RPMI7951 (cell line): ENCODE data around the gene CALB2. TPM values are rescaled to one million over a fixed set of nuclear protein-coding genes. Genes with fewer than 3 reads are reported as not detected.
"Not testable (repeated sequence)": the region's sequence is repeated elsewhere in the genome, so short reads cannot be mapped to it uniquely, and the experiment has no call there.

Experiments
- DNase-seq: peaks from one replicate; pipeline ENCODE4 v3.0.0-alpha.2; 2012; ENCODE audit warnings: low read depth
- total RNA-seq: library from RNA; depleted of rRNA; stranded (reverse); fragments of >200 nt; shearing (Covaris generic); gene quantifications from 2 replicates; pipeline ENCODE4 v1.2.3, GENCODE V29; 2014

Gene CALB2
- total RNA-seq, 1 experiment from 2014 or later = 3.2 TPM

DNA sequence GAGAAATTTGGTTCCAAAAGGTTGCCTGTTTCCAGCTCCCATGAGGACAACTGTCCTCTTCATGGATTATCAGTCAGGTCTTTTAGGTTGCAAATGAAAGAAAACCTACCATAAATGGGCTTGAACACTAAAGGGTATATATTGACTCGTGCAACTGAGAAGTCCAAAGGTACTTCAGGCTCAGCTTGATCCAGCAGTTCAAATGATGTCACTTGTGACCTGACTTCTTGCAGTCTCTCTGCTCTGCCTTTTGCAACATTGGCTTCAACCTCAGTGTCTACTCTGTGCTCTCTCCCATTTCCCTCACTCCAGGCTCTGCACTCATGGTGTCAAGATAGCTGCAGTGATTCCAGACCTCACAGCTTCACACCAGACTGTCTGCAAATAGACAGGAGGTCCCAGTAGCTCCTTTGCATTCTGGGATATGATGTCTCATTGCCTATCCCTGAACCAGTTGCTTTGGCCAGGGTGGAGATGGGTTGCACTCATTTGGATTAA is 5.5 kb upstream of the CALB2 start:
- no peak for DNase-seq

DNA sequence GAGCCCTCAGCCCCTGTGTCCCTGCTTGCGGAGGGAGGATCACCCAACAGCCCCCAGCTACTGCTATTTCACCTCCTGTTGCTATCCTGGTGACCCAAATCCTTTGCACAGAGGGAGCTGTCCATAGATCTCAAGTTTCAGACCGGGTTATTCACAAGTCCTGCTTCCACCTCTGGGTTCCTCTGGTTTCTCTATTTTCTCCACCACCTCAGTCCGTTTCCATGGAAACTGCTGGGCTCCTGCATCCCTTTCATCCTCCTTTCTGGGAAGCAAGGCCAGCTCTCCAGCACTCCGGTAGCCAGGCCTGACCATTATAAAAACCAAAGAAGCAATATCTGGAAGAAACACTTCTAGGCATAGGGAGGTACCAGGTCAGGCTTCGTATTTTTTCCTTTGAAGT is 4.8 kb upstream of the CALB2 start:
- DNase-seq = no peak

DNA sequence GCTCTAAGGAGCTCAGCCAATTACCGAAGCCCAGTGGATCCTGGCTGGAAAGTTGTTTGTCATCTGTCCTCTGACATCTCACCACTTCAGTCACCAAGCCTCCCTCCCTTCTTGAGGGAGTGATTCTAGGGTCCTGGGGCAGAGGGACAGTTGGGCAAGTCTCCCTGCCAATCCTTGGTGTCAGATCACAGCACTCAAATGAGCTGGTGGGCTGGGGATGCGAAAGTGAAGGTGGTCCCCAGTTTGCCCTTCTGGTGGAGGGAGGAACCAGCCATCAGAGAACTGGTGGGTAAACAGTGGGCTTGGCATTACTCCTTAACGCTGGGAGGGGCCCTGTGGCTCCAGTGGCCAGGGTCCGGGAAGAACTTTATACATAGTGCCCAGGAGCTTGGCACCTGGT is 4.4 kb upstream of the CALB2 start:
- DNase-seq = no peak

DNA sequence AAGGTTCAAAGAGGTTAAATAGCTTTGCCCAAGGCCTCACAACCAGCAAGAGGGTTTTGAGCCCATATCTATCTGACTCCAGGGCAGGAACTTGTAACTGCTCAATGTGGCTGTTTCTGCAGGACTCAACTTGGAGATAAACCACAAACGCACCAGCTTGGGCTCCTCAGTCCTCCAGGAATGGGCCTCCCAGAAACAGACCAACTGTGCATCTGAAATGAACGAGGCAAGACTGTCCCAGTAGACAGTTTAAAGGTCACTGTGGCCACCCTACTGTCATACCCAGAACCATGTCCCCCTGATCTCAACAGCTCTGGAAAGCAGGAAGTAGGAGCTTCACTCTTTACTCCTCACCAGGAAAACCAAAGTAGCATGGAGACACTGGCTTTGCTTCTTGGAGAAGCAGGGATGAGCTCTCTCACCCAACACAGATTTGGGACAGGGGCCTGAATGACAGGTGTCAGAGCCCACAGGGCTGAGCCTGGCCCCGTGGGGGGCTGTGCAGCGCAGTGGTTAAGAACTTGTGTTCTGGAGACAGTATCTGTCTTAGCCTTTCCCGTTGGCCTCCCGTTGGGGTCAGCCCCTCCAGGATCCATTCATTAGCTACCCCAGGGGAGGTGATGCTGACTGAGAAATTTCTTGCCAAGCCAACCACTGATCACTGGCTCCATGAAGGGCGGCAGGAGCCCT is 2.3 kb upstream of the CALB2 start:
- DNase-seq = no peak

DNA sequence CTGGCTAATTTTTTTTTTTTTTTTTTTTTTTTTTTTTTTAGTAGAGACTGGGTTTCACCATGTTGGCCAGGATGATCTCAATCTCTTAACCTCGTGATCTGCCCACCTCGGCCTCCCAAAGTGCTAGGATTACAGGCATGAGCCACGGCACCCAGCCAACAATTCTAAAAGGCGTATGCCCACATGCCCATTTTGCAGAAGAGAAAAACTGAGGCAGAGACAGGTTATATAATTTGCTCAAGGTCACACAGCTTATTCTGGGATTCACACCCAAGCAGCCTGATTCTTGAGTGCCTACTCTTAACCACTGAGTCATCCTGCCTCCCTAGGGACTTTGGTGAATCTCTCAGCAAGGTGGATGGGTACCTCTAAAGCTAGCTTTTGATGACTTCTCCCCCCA is 1.6 kb upstream of the CALB2 start:
- not testable (repeated sequence) for DNase-seq

DNA sequence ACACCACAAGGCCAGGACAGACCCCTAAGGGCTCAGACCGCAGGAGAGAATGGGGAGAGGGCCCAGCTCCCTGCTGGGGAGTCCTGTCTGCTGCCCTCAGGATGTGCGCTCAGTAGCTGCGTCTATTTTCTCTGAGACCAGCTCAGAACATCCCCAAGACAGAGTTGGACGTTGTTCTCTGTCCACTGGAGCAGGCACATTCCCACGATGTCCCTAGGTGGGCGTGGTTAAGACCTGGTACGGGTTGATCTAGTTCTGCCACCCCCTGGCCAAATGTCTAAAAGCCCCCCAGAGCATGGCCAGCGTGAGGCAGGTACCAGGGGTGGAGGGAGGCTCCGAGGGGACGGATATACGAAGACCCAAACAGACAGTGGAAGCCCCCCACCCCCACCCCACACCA is 842 bp upstream of the CALB2 start:
- peak; percentile 28 for DNase-seq

DNA sequence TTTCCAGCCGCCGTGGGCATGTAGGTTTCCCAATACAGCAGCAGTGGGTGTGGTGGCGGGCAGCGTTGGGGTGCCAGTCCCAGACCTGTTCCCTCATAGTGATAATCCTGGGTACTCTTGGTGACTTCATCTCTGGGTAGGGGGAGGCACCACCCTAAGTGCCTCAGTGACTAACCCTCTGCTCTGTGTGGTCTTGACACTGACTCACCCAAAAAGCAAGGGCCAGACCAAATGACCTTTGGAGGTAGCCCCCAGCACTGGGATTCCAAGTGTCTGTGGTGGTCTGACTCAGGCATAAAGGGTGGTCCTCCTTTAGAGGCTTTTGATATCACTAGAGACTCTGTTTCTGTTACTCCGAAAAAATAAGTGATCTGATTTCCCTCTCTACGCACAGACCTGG is 908 bp downstream of the CALB2 start:
- DNase-seq = no peak

DNA sequence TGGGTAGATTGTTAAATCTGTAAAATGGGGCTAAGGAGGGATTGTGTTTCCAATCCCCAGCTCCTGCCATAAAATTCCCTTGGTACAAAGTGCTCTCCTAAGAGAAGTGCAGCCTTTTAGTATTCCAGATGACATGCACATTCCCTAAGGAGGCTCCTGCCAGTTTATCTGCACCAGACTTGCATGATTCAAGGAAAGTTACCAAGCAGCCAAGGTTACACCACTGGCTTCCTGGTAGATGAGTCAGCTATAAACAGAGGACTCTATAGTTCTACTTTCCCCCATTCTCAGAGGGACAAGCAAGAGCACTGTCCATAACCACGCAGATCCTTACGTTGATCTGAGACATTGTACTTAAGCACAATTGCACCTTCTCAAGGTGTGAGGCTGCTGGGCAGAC is 1.9 kb downstream of the CALB2 start:
- peak; percentile 90 for DNase-seq

DNA sequence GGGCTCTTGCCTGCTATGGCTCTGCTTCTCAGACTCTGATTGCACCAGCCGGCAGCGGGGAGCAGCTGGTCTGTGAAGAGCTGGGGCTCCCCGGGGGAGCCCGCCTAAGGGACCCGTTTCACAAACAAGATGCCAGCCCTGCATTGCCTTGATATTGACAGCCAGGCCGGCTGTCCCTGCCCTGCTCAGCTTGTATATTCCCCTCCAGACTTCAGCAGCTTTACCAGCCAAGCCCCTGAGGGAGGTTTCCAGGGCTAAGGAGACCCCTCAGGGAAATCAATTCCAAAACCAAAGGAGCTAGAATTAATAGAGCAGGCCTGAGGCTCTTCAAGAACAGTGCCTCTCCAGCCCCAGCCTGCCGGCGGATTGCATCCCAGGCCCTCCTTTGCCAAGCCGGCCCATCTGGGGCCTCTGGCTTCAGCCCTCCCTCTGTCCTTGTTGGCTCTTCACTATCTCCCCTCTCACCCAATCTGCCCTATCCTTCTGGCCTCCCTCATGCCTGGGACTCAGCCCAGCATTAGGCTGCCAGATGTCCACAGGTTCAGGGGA is 5.7 kb downstream of the CALB2 start:
- DNase-seq = no peak

DNA sequence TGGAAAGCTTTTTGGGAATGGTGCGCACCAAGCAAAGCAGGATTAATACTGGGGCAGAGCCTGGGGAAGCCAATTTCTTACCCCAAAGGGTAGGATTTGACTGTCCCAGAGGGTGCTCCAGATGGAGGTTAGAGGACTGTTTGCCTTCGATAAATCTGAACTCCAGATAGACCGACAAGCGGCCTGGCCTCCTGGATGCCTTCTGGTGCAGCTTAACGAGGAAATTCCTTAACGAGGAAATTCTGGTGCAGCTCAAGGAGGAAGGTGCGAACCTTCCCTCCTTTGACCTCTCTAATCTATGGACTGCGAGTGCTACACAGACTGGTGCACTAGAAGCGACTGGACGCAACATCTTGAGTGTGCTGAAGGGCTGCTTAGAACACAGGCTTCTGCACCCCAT is 6.5 kb downstream of the CALB2 start:
- DNase-seq = no peak

DNA sequence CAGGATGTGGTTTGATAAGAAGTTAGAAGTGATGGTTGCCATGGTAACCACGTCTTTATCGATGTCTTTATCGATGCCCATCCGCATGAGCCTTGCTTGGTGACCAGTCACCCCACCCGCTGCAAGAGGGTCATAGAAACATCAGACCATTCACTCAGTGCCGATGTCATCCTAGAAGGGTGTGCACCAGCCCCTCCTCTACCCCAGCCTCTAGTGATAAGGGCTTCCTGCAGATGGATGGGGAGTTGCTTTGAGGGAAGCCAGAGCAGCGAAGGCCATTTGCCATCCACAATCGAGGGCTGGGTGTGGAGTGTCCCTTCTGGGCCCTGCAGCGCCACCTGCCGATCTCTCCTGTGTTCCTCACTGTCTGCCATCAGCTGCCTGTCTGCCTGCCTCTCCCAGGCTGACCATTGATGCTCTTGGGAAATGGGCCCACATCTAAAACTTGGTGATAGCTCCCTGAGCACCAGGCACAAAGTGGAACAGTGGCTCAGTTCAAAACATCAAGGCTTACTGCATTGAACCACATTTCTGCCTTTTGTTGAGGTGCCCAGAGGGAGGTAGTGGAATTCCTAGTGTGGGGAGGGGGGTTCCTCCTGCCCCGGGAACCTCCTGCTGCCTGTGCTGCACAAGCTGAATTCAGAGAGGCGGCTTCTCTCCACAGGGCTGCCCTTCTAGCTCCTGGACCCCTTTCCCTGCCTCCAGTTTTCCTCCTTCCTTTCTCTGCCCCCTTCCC is 8.9 kb downstream of the CALB2 start:
- peak; percentile 52 for DNase-seq

DNA sequence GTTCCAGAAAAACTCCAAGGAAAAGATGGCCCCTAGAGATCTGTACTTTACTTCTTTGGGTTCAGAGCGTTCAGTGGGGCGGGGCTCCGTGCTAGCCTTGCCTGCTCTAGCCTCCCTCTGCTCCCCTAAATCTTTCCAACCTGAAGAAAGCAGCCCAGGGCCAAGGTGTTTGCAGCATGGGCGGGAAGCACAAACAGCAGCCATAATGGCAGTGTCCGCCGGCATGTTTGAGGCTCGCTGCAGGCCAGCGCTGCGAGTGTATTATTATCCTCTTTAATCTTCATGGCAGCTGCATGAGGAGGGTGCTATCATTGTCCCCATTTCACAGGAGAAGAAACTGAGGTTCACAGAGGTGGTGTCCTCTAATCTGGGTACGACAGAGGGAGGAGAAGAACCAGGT is 10.4 kb downstream of the CALB2 start:
- DNase-seq = no peak

DNA sequence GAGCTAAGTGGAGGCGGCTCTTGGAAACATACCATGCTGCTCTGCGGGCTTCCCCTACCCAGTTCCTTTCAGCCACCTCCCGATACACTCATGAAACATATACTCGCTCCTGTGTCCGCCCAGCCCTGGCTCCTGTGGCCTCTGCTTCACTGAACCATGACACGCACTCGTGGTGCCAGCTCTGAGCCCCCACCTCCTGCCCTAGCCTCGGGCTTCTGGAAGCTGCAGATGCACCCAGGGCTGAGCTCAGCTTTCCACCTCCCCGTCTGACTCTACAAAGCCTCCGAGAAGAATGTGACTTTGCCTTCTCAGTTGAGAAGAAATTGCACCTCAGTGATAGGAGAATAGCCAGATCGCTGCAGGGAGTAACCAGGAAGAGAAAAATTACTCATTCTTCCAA is 11.0 kb downstream of the CALB2 start:
- peak; percentile 9 for DNase-seq

DNA sequence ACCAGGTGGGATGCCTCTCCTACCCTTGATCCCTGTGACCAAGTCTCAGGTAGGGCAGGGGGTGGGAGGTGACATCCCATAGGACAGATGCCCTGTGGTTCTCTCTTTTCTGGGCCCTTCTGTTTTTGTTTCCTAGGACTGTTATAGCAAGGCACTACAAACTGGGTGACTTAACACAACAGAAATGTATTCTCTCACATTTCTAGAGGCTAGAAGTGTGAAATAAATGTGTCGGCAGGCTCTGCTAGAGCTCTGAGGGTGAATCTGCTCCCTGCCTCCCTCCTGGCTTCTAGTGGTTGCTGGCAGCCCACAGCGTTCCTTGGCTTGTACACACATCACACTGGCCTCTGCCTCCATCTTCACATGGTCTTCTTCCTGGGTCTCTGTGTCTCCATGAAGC is 12.7 kb downstream of the CALB2 start:
- DNase-seq = no peak

DNA sequence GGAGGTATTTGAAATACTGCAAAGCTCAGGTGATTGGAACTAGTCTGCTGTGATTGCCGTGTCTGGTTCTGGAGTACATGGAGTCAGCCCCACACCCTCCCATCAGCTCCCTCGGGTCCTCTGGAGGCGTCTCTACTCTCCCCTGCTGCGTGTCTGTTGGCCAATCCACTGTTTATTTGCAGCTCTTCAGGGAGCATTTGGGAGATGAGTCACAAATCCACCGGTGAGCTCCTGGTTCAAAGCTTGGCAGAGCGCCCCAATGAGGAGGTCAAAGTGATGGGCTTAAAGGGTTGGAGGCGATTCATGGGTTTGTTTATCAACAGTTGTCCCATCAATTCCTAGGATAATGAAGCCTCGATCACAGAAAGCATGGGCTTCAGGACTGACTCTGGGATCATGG is 14.6 kb downstream of the CALB2 start:
- peak; percentile 59 for DNase-seq

DNA sequence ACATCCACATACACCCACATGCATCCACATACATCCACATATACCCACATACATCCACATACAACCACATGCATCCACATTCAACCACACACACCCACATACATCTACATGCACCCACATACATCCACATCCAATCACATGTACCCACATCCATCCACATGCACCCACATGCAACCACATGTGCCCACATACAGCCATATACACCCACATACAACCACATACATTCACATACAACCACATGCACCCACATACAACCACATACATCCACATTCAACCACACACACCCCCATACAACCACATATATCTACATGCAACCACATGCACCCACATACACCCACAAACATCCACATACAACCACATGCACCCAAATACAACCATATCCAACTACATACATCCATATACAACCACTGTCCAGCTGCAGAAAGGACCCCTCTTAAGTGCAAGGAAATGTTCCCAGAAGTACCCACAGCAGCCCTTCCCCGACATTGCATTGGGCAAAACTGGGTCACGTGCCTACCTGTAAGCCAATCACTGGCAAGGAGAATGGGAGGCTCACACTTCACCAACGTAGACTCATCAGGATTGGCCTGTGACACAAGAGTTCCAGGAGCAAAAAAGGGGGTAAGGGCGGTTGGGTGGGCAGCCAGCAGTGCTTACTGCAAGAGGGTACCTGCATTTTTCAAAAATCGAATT is 18.1 kb downstream of the CALB2 start:
- no peak for DNase-seq

DNA sequence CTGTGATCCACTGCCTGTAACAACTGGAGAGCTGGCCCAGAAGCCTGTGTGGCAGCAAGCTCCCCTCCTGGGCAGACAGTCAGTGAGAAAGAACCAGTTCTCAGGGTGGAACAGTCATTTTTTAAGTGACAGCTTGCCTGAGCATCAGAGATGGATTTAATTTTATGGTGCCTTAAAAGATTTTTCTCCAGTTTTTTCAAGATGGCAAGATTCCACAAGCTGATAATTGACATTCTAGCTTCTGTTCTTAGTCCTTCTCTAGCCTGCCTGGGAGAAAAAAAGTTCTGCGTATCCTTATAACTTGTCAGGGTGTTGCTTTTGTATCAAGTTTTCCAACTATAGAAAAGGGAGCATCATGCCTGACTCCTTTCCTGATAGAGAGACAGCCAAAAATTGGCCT is 21.2 kb downstream of the CALB2 start:
- no peak for DNase-seq

DNA sequence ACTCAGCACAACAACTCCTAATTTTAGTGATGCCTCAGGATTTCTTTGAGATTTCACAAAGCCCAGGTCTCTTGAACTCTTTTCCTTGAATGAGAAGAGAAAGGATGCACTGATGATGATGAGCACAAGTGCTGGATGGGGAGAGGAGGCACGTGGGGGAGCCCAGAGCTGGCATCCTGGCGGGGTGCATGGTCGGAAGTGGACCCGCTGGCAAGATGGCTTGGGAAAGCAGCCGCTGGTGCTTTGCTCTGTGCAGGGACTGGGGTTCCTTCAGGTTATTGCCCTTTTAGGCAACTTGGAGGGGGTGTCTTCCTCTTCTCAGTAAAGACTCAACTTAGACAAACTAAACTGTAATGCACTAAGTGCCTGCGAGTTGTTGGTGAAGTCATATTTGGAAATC is 22.3 kb downstream of the CALB2 start:
- no peak for DNase-seq

DNA sequence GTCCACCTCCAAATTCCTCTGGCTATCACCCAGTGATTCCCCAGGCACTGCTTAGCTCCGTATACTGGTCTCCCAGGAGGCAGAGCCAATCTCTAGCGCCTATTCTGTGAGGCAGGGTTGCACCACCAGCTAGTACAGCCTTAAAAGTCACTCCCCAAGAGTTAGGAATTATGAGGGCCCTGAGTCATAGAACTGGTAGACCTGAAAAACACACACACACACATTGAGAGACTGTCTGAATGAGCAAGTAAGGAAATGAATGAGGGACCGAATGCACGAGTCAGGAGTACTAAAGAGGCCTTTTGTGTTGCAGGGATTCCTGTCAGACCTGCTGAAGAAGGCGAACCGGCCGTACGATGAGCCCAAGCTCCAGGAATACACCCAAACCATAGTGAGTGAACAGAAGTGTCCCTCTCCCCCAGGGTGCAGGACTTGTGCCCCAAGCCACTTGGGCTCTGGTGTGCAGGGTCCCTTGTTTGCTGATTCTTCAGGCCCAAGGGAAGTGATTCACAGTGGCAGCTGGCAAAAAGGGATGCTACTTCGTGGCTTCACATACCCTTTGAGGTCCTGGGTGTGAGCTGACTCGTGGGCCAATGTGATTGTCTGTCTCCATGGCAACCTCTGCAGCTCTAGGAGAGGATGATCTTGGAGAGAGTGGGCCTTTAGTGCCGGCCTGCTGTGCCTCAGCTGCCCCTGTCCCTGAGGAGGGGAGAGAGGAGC is 24.7 kb downstream of the CALB2 start:
- DNase-seq = peak; percentile 66

DNA sequence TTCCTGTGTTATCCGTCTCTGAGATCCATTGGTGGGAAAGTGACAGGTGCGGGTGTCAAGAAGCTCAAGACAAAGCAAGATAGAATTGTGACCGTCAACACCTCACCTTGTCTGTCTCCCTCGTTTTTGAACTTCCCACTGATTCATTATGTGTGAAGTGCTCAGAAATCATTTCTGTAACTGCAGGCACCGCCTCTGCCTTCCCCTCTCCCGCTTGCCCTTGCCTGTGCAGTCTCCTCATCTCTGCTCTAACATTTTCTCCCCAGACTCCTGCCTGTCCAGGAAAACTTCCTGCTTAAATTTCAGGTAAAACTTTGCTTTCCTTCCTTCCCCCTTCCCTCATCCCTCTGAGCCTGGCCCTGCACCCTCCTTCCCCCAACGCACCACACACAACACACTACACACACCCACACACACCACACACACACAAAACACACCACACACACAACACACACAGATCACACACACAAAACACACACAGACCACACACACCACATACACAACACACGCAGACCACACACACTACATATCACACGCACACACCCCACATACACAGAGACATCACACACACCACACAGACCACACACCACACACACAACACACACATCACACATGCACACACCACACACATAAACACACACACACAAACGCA is 25.7 kb downstream of the CALB2 start:
- peak; percentile 7 for DNase-seq
